ENCODE results near the gene ARIH2. TPM values are rescaled to one million over a fixed set of nuclear protein-coding genes. Genes with fewer than 3 reads are reported as not detected.
A peak's percentile ranks its signal among the peaks of the same experiment; 100 is the strongest.
"Not testable (repeated sequence)": the region's sequence is repeated elsewhere in the genome, so short reads cannot be mapped to it uniquely, and the experiment has no call there.

Gene ARIH2
- 100 to 1,000 TPM; 126 TPM for total RNA-seq

DNA sequence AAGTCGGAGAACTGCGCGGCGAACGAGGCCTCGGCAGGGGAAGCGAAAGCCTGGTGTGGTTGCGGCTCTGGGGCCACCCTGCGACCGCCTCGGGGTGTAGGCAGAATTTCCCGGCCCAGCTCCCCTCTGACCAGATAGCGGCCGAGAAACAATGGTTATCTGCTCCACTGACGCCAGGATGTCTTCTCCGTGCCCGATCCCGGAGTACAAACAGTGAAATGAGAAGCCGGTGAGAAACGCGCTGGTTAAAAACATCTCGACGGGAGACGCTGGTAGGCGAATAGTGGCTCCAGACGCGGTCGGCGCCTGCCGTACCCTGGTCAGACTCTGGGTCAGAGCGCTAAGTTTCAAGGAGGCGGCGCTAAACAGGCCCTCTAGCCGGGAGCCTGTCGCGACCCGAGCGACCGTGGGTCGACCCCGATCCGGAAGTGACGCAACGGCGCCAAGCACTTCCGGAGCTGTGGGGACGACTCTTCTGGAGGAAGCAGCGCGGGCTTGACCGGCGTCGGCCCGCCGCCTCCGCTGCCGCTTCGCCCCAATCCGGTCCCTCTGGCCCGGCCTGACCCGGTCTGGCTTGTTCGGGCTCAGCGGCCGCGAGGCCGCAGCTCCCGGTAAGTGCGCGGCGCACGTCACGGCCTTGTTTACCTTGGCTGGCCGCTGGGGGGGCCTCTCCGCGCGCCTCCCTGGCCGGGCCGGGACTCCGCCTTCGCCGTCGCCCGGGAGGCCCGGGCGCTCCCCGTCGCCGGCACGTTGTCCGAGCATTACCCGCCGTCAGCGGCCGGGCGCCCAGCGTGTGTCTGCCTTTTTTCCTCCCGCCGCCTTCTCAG, at the start of gene ARIH2:
ARIH2 (plus strand) TSS at position 455 of the 827 bp plus-strand sequence. CDS start 8,717 bp downstream, outside the sequence.
- H3K27me3 Mint-ChIP-seq: no peaks in the 10 kb centered on the region
- peak within 1 kb of the TSS; percentile 100 for H3K27ac Mint-ChIP-seq
- H3K4me1 Mint-ChIP-seq: peaks cover 30% of the 10 kb centered on the region
- peaks cover 16% of the 10 kb centered on the region for H3K36me3 Mint-ChIP-seq
- peak; percentile 92 for DNase-seq
- H3K9me3 Mint-ChIP-seq: no peaks in the 10 kb centered on the region
- H3K4me3 Mint-ChIP-seq: peak within 1 kb of the TSS; percentile 97

GRCh38 chr3:48877671-48878070, 41.0 kb upstream of the ARIH2 start:
- Mint-ChIP-seq H3K4me3 (no peak overlapping the region), H3K27me3 (no peaks in the 10 kb centered on the region), H3K4me1 (no peaks in the 10 kb centered on the region), H3K36me3 (peaks cover 9% of the 10 kb centered on the region), H3K27ac (no peak overlapping the region), H3K9me3 (no peaks in the 10 kb centered on the region)
- DNase-seq: no peak

GRCh38 chr3:48879307-48879993, 39.2 kb upstream of the ARIH2 start:
- no peaks in the 10 kb centered on the region for H3K27me3 Mint-ChIP-seq
- H3K27ac Mint-ChIP-seq: no peak overlapping the region
- H3K9me3 Mint-ChIP-seq: no peaks in the 10 kb centered on the region
- no peak for DNase-seq
- no peak overlapping the region for H3K4me3 Mint-ChIP-seq
- peaks cover 7% of the 10 kb centered on the region for H3K36me3 Mint-ChIP-seq
- no peaks in the 10 kb centered on the region for H3K4me1 Mint-ChIP-seq

GRCh38 chr3:48879994-48880377, 38.7 kb upstream of the ARIH2 start:
- Mint-ChIP-seq H3K27ac (no peak overlapping the region), H3K27me3 (no peaks in the 10 kb centered on the region), H3K4me1 (no peaks in the 10 kb centered on the region), H3K9me3 (no peaks in the 10 kb centered on the region), H3K4me3 (no peak overlapping the region), H3K36me3 (peaks cover 9% of the 10 kb centered on the region)
- no peak for DNase-seq

DNA sequence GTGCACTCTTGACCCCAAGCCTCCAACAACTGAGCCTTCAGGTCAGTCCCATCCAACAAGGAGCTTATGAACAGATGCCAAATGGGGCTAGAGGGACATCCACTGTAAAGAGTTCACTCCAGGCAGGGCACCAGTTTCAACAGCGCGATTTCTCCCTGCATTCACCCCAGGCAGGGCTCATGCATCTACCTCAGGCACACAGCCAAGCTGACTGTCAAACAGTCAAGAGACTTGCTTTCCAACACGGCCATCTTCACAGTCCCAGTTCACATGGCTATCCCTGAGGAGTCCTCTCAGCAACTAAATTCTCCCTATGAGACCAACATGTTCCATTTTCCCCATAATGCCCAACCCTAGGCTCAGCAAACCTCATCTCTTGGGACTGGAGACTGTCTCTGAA, 37.6 kb upstream of the ARIH2 start:
- Mint-ChIP-seq H3K9me3 (no peaks in the 10 kb centered on the region), H3K27me3 (no peaks in the 10 kb centered on the region), H3K4me1 (no peaks in the 10 kb centered on the region), H3K4me3 (no peak overlapping the region), H3K27ac (no peak overlapping the region), H3K36me3 (peaks cover 9% of the 10 kb centered on the region)
- DNase-seq: no peak

GRCh38 chr3:48881652-48882114, 37.0 kb upstream of the ARIH2 start:
- peaks cover 9% of the 10 kb centered on the region for H3K36me3 Mint-ChIP-seq

GRCh38 chr3:48885753-48886152, 32.9 kb upstream of the ARIH2 start:
- H3K9me3 Mint-ChIP-seq: no peaks in the 10 kb centered on the region
- no peak overlapping the region for H3K4me3 Mint-ChIP-seq
- H3K36me3 Mint-ChIP-seq: peaks cover 4% of the 10 kb centered on the region
- H3K27ac Mint-ChIP-seq: no peak overlapping the region
- H3K27me3 Mint-ChIP-seq: no peaks in the 10 kb centered on the region
- DNase-seq: no peak
- no peaks in the 10 kb centered on the region for H3K4me1 Mint-ChIP-seq

More at GRCh38 chr3:48881652-48882114, 37.0 kb upstream of the ARIH2 start:
- H3K4me3 Mint-ChIP-seq: no peak overlapping the region
- no peaks in the 10 kb centered on the region for H3K27me3 Mint-ChIP-seq
- H3K27ac Mint-ChIP-seq: no peak overlapping the region
- no peaks in the 10 kb centered on the region for H3K4me1 Mint-ChIP-seq
- no peak for DNase-seq
- H3K9me3 Mint-ChIP-seq: no peaks in the 10 kb centered on the region

GRCh38 chr3:48891606-48892005, 27.0 kb upstream of the ARIH2 start:
- Mint-ChIP-seq H3K4me1 (peaks cover 2% of the 10 kb centered on the region), H3K36me3 (no peaks in the 10 kb centered on the region), H3K9me3 (no peaks in the 10 kb centered on the region), H3K27me3 (no peaks in the 10 kb centered on the region), H3K4me3 (no peak overlapping the region), H3K27ac (no peak overlapping the region)
- no peak for DNase-seq

GRCh38 chr3:48894516-48894915, 24.1 kb upstream of the ARIH2 start:
- Mint-ChIP-seq H3K36me3 (no peaks in the 10 kb centered on the region), H3K4me3 (no peak overlapping the region), H3K27ac (no peak overlapping the region), H3K4me1 (peaks cover 22% of the 10 kb centered on the region), H3K9me3 (no peaks in the 10 kb centered on the region), H3K27me3 (no peaks in the 10 kb centered on the region)
- DNase-seq: no peak

DNA sequence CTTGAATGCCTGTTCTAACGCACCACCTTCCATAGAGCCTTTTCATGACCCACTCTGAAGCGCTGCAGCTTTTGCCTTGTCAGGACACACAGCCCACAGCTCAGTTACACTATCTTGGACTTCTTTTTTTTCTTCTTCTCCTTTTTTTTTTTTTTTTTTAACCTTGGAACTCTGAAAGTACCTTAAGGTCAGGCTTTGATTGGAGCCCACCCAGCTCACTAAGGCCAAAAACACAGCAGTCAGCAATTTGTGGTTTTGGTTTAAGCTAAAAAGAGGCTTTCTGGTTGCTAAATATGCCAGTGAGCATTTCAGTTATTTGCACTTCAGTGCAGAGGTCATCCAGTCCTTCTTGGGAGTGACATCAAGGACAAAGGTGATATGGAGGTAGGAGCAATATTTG, 21.7 kb upstream of the ARIH2 start:
- Mint-ChIP-seq H3K4me1 (peaks cover 22% of the 10 kb centered on the region), H3K4me3 (peak overlapping the region; percentile 47), H3K9me3 (no peaks in the 10 kb centered on the region), H3K36me3 (no peaks in the 10 kb centered on the region), H3K27ac (no peak overlapping the region), H3K27me3 (no peaks in the 10 kb centered on the region)
- DNase-seq: no peak

GRCh38 chr3:48897460-48898376, 20.9 kb upstream of the ARIH2 start:
- Mint-ChIP-seq H3K4me3 (peak overlapping the region; percentile 94), H3K36me3 (no peaks in the 10 kb centered on the region), H3K4me1 (peaks cover 19% of the 10 kb centered on the region), H3K27me3 (no peaks in the 10 kb centered on the region), H3K9me3 (no peaks in the 10 kb centered on the region), H3K27ac (peak overlapping the region; percentile 93)
- peak; percentile 10 for DNase-seq

GRCh38 chr3:48898383-48899234, 20.0 kb upstream of the ARIH2 start, which contains the start of gene SLC25A20:
TSS of gene SLC25A20 (minus strand) at chr3:48898882. CDS start at chr3:48898794, 88 bp downstream.
- Mint-ChIP-seq H3K27ac (peak within 1 kb of the TSS; percentile 93), H3K36me3 (no peaks in the 10 kb centered on the region), H3K4me1 (peaks cover 19% of the 10 kb centered on the region), H3K27me3 (no peaks in the 10 kb centered on the region), H3K9me3 (no peaks in the 10 kb centered on the region), H3K4me3 (peak within 1 kb of the TSS; percentile 94)
- DNase-seq: peak; percentile 96

GRCh38 chr3:48899273-48899672, 19.4 kb upstream of the ARIH2 start:
- no peak for DNase-seq
- H3K27ac Mint-ChIP-seq: peak overlapping the region; percentile 93
- no peaks in the 10 kb centered on the region for H3K27me3 Mint-ChIP-seq
- H3K4me3 Mint-ChIP-seq: peak overlapping the region; percentile 94
- no peaks in the 10 kb centered on the region for H3K36me3 Mint-ChIP-seq
- no peaks in the 10 kb centered on the region for H3K9me3 Mint-ChIP-seq
- peaks cover 20% of the 10 kb centered on the region for H3K4me1 Mint-ChIP-seq

- not testable (repeated sequence) for H3K36me3 Mint-ChIP-seq, H3K4me3 Mint-ChIP-seq, H3K9me3 Mint-ChIP-seq, H3K4me1 Mint-ChIP-seq, H3K27ac Mint-ChIP-seq, DNase-seq, H3K27me3 Mint-ChIP-seq
Observed at GRCh38 chr3:48907026-48907425, 11.6 kb upstream of the ARIH2 start.
